ENCODE data around the gene IRF4.

- no peak for TF ChIP-seq CTCF (IDR thresholded peaks at IDR 0.05)
- TF ChIP-seq EZH2 (IDR thresholded peaks at IDR 0.05; ENCODE audit: borderline replicate concordance, insufficient read depth, low read depth, low read length, poor library complexity, severe bottlenecking), result no peak
Measured at GRCh38 chr6:428047-428603, 36.6 kb downstream of the IRF4 start.

Data from B cell (primary cell).